Spleen (tissue), 7 donors: ENCODE measurements around the gene TMPRSS6.

Experiments used
- POLR2A ChIP-seq, 3 donors: fragments of 450-650 bp; IDR thresholded peaks; one replicate each; pipeline ENCODE4 v1.5.1; 2017; ENCODE audit warnings: antibody characterized with exemption in 3 of 3, mild to moderate bottlenecking in 1 of 3
- TF ChIP-seq, protein P1 (sequence below), 11 experiments: fragments of 200-600 bp in 7 of 11; fragments of 450-650 bp in 4 of 11; sonication (generic) in 4 of 11; IDR thresholded peaks in 8 of 11; conservative IDR thresholded peaks in 3 of 11; 1 replicate in 7 of 11; 2 replicates in 4 of 11; pipeline versions ENCODE4 v1.4.0 to v1.8.0; 2016 to 2021; ENCODE audit warnings: antibody characterized with exemption in 11 of 11, inconsistent platforms in 4 of 11, mild to moderate bottlenecking in 1 of 11
- donor health status: DM: no; HTN: no; CAD: no; lungs with moderate emphysema.
- donor health status: DM: no; HTN: no; CAD: no.
- donor health status: DM: no; HTN: no; CAD: no.

DNA sequence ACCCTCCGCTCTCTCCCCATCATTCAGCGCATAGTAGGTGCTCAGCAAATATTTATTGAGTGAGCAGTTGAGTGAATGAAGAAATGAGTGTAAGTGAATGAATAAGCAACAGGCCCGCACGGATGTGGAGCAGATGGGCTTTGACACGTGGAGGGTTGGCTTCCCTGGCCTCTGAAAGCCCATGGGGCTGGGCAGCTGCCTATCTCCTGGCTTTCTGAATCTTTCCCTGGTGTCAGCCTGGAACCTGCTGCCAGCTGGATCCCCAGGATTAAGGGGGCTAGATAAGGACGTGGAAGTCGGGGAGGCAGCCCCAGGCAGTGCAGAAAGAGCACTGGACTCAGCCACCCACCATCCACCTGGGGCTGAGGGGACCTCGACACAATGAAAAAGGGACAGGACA, 27.6 kb upstream of the TMPRSS6 start:
- TF ChIP-seq, protein P1, sequence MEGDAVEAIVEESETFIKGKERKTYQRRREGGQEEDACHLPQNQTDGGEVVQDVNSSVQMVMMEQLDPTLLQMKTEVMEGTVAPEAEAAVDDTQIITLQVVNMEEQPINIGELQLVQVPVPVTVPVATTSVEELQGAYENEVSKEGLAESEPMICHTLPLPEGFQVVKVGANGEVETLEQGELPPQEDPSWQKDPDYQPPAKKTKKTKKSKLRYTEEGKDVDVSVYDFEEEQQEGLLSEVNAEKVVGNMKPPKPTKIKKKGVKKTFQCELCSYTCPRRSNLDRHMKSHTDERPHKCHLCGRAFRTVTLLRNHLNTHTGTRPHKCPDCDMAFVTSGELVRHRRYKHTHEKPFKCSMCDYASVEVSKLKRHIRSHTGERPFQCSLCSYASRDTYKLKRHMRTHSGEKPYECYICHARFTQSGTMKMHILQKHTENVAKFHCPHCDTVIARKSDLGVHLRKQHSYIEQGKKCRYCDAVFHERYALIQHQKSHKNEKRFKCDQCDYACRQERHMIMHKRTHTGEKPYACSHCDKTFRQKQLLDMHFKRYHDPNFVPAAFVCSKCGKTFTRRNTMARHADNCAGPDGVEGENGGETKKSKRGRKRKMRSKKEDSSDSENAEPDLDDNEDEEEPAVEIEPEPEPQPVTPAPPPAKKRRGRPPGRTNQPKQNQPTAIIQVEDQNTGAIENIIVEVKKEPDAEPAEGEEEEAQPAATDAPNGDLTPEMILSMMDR (IDR thresholded peaks at IDR 0.05 in 8 of 11, conservative IDR thresholded peaks at IDR 0.05 in 3 of 11), result no peak
- no peak for TF ChIP-seq POLR2A (IDR thresholded peaks at IDR 0.05)
